Measurements from ENCODE around the gene CYP8B1. TPM values are rescaled to one million over a fixed set of nuclear protein-coding genes. Genes with fewer than 3 reads are reported as not detected.
A peak's percentile ranks its signal among the peaks of the same experiment; 100 is the strongest.

Gene CYP8B1
- total and polyA plus RNA-seq, 2 of the 13 experiments (the other 11 are each of a cell fraction or from before 2014, with no cell fraction given), result 0.58 to 2.0 TPM

- TF ChIP-seq AGO2 (optimal IDR thresholded peaks at IDR 0.05; ENCODE audit: low read depth, low read length), result no peak
- TF ChIP-seq ERF (CRISPR knock-in tag; IDR thresholded peaks at IDR 0.05), result peak; percentile 88
- TF ChIP-seq SNAPC2 (CRISPR knock-in tag; IDR thresholded peaks at IDR 0.05), result peak; percentile 41; the same call in 1 of the 2 replicates
- peak; percentile 82 for TF ChIP-seq SPEN (CRISPR knock-in tag; IDR thresholded peaks at IDR 0.05; ENCODE audit: low read depth)
- peak; percentile 55; the same call in 1 of the 2 replicates for TF ChIP-seq ATF7-NPFF (CRISPR knock-in tag; IDR thresholded peaks at IDR 0.05; ENCODE audit: low read depth)
- TF ChIP-seq, protein P1, sequence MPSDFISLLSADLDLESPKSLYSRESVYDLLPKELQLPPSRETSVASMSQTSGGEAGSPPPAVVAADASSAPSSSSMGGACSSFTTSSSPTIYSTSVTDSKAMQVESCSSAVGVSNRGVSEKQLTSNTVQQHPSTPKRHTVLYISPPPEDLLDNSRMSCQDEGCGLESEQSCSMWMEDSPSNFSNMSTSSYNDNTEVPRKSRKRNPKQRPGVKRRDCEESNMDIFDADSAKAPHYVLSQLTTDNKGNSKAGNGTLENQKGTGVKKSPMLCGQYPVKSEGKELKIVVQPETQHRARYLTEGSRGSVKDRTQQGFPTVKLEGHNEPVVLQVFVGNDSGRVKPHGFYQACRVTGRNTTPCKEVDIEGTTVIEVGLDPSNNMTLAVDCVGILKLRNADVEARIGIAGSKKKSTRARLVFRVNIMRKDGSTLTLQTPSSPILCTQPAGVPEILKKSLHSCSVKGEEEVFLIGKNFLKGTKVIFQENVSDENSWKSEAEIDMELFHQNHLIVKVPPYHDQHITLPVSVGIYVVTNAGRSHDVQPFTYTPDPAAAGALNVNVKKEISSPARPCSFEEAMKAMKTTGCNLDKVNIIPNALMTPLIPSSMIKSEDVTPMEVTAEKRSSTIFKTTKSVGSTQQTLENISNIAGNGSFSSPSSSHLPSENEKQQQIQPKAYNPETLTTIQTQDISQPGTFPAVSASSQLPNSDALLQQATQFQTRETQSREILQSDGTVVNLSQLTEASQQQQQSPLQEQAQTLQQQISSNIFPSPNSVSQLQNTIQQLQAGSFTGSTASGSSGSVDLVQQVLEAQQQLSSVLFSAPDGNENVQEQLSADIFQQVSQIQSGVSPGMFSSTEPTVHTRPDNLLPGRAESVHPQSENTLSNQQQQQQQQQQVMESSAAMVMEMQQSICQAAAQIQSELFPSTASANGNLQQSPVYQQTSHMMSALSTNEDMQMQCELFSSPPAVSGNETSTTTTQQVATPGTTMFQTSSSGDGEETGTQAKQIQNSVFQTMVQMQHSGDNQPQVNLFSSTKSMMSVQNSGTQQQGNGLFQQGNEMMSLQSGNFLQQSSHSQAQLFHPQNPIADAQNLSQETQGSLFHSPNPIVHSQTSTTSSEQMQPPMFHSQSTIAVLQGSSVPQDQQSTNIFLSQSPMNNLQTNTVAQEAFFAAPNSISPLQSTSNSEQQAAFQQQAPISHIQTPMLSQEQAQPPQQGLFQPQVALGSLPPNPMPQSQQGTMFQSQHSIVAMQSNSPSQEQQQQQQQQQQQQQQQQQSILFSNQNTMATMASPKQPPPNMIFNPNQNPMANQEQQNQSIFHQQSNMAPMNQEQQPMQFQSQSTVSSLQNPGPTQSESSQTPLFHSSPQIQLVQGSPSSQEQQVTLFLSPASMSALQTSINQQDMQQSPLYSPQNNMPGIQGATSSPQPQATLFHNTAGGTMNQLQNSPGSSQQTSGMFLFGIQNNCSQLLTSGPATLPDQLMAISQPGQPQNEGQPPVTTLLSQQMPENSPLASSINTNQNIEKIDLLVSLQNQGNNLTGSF (CRISPR knock-in tag; IDR thresholded peaks at IDR 0.05), result 0 out of 2 replicates have a peak, but pooled peaks have one; percentile 39
- no peak for TF ChIP-seq RERE (CRISPR knock-in tag; IDR thresholded peaks at IDR 0.05; ENCODE audit: low read depth)
- TF ChIP-seq SIN3B (IDR thresholded peaks at IDR 0.05; ENCODE audit: low read length), result no peak
- TF ChIP-seq, protein P2, sequence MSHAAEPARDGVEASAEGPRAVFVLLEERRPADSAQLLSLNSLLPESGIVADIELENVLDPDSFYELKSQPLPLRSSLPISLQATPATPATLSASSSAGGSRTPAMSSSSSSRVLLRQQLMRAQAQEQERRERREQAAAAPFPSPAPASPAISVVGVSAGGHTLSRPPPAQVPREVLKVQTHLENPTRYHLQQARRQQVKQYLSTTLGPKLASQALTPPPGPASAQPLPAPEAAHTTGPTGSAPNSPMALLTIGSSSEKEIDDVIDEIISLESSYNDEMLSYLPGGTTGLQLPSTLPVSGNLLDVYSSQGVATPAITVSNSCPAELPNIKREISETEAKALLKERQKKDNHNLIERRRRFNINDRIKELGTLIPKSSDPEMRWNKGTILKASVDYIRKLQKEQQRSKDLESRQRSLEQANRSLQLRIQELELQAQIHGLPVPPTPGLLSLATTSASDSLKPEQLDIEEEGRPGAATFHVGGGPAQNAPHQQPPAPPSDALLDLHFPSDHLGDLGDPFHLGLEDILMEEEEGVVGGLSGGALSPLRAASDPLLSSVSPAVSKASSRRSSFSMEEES (CRISPR knock-in tag; IDR thresholded peaks at IDR 0.05), result peak; percentile 57; the same call in 1 of the 2 replicates
- TF ChIP-seq ZNF430 (CRISPR knock-in tag; IDR thresholded peaks at IDR 0.05), result peak; percentile 58; the same call in 1 of the 2 replicates
- TF ChIP-seq JUND (CRISPR knock-in tag; IDR thresholded peaks at IDR 0.05), result peak; percentile 46; the same call in 1 of the 2 replicates
Observed at GRCh38 chr3:42875325-42876151, at the start of gene CYP8B1 (continued).

Data from HepG2 (cell line).